H1 (cell line): ENCODE data around the gene DSTN. TPM values are rescaled to one million over a fixed set of nuclear protein-coding genes. Genes with fewer than 3 reads are reported as not detected.

ENCODE experiments used
- HDAC2 ChIP-seq, 2 experiments: fragments of 300-600 bp in 1 of 2; sonication (generic) in 1 of 2; IDR thresholded peaks; 2 replicates each; pipeline ENCODE4 v1.6.1; 2011 to 2012; ENCODE audit warnings: low read depth in 2 of 2, low read length in 2 of 2, mild to moderate bottlenecking in 2 of 2, moderate library complexity in 2 of 2, borderline replicate concordance in 1 of 2, inconsistent platforms in 1 of 2
- JUND ChIP-seq: IDR thresholded peaks from 2 replicates; pipeline ENCODE4 v1.6.1; 2011; ENCODE audit warnings: mild to moderate bottlenecking, improper control_type of control experiment, low read length
- MAFK ChIP-seq: IDR thresholded peaks from 2 replicates; pipeline ENCODE4 v1.6.1; 2012; ENCODE audit warnings: low read depth, mild to moderate bottlenecking, improper control_type of control experiment, low read length
- POLR2A ChIP-seq, 2 experiments: IDR thresholded peaks; 1 replicate in 1 of 2; 2 replicates in 1 of 2; pipeline ENCODE4 v1.6.1; 2011; ENCODE audit warnings: low read depth in 2 of 2, low read length in 2 of 2, mild to moderate bottlenecking in 2 of 2; ENCODE audit errors: control extremely low read depth in 1 of 2
- POLR2AphosphoS5 ChIP-seq: IDR thresholded peaks from 2 replicates; pipeline ENCODE4 v1.6.1; 2011; ENCODE audit warnings: low read depth, low read length
- RBBP5 ChIP-seq: IDR thresholded peaks from 2 replicates; pipeline ENCODE4 v1.7.1; 2012; ENCODE audit warnings: low read depth, mild to moderate bottlenecking, inconsistent platforms, low read length, moderate library complexity, borderline replicate concordance
- SRF ChIP-seq: IDR thresholded peaks from 2 replicates; pipeline ENCODE4 v1.6.1; 2011; ENCODE audit warnings: mild to moderate bottlenecking, low read depth, low read length, moderate library complexity
- TAF1 ChIP-seq: IDR thresholded peaks from 2 replicates; pipeline ENCODE4 v1.6.1; 2011; ENCODE audit warnings: mild to moderate bottlenecking, low read depth, low read length
- TAF7 ChIP-seq: optimal IDR thresholded peaks from 2 replicates; pipeline ENCODE3; 2011; ENCODE audit warnings: low read depth, mild to moderate bottlenecking, inconsistent platforms, low read length, moderate library complexity, borderline replicate concordance
- polyA plus RNA-seq, 7 experiments: library from polyadenylated mRNA; depleted of rRNA in 3 of 7; stranded (reverse) in 5 of 7; unstranded in 2 of 7; fragments of >200 nt in 5 of 7; fragments of 200-250 nt in 2 of 7; gene quantifications; 1 replicate in 5 of 7; 2 replicates in 1 of 7; 4 replicates in 1 of 7; pipeline versions ENCODE4 v1.2.1 to v1.2.3, GENCODE V29; 2011 to 2013; ENCODE audit warnings: missing spikeins in 2 of 7, mixed read lengths in 2 of 7
- total RNA-seq: library from RNA; stranded (reverse); fragmentation: NEBNext Ultra II Directional; extraction: Animal tissue kit (Norgen Biotek cat#: 25700); gene quantifications from 2 replicates; pipeline ENCODE4 v1.2.1, GENCODE V29; 2021
- TF ChIP-seq, protein P1 (sequence below): fragments of 300-600 bp; sonication (generic); IDR thresholded peaks from 2 replicates; pipeline ENCODE4 v1.7.1; 2012; ENCODE audit warnings: low read length, moderate library complexity, mild to moderate bottlenecking, inconsistent platforms; ENCODE audit not compliant: insufficient replicate concordance

The DSTN gene
- total and polyA plus RNA-seq, 2 of the 8 experiments (the other 6 are each of a cell fraction or from before 2014, with no cell fraction given): 43.3 to 208 TPM

DNA sequence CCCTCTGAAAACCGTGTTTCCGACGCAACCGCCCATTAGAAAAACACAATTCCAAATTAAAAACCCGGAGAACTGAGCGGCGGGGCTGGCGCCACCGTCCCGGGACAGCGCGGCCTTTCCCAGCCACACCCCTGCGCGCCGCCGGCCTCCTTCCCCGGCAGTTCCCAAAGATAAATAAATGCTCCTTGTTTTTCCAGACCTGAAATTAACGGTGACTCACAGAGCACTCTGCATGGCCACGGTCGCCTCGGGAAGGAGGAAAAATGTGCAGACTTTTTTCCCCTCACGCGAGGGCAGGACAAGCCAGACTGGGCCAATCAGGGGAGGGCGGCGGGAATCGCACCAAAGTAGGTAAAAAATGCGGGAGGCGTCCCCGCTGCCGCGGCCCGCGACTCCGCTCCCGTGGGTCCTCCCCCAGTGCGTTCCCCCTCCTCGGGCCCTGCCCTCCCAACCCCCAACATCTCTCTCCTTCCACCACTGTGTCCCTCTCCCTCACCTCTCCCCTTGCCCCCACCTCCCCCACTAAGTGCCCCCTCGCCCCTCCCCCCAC lies 828 bp upstream of the DSTN start (continued):
- TF ChIP-seq, protein P1, sequence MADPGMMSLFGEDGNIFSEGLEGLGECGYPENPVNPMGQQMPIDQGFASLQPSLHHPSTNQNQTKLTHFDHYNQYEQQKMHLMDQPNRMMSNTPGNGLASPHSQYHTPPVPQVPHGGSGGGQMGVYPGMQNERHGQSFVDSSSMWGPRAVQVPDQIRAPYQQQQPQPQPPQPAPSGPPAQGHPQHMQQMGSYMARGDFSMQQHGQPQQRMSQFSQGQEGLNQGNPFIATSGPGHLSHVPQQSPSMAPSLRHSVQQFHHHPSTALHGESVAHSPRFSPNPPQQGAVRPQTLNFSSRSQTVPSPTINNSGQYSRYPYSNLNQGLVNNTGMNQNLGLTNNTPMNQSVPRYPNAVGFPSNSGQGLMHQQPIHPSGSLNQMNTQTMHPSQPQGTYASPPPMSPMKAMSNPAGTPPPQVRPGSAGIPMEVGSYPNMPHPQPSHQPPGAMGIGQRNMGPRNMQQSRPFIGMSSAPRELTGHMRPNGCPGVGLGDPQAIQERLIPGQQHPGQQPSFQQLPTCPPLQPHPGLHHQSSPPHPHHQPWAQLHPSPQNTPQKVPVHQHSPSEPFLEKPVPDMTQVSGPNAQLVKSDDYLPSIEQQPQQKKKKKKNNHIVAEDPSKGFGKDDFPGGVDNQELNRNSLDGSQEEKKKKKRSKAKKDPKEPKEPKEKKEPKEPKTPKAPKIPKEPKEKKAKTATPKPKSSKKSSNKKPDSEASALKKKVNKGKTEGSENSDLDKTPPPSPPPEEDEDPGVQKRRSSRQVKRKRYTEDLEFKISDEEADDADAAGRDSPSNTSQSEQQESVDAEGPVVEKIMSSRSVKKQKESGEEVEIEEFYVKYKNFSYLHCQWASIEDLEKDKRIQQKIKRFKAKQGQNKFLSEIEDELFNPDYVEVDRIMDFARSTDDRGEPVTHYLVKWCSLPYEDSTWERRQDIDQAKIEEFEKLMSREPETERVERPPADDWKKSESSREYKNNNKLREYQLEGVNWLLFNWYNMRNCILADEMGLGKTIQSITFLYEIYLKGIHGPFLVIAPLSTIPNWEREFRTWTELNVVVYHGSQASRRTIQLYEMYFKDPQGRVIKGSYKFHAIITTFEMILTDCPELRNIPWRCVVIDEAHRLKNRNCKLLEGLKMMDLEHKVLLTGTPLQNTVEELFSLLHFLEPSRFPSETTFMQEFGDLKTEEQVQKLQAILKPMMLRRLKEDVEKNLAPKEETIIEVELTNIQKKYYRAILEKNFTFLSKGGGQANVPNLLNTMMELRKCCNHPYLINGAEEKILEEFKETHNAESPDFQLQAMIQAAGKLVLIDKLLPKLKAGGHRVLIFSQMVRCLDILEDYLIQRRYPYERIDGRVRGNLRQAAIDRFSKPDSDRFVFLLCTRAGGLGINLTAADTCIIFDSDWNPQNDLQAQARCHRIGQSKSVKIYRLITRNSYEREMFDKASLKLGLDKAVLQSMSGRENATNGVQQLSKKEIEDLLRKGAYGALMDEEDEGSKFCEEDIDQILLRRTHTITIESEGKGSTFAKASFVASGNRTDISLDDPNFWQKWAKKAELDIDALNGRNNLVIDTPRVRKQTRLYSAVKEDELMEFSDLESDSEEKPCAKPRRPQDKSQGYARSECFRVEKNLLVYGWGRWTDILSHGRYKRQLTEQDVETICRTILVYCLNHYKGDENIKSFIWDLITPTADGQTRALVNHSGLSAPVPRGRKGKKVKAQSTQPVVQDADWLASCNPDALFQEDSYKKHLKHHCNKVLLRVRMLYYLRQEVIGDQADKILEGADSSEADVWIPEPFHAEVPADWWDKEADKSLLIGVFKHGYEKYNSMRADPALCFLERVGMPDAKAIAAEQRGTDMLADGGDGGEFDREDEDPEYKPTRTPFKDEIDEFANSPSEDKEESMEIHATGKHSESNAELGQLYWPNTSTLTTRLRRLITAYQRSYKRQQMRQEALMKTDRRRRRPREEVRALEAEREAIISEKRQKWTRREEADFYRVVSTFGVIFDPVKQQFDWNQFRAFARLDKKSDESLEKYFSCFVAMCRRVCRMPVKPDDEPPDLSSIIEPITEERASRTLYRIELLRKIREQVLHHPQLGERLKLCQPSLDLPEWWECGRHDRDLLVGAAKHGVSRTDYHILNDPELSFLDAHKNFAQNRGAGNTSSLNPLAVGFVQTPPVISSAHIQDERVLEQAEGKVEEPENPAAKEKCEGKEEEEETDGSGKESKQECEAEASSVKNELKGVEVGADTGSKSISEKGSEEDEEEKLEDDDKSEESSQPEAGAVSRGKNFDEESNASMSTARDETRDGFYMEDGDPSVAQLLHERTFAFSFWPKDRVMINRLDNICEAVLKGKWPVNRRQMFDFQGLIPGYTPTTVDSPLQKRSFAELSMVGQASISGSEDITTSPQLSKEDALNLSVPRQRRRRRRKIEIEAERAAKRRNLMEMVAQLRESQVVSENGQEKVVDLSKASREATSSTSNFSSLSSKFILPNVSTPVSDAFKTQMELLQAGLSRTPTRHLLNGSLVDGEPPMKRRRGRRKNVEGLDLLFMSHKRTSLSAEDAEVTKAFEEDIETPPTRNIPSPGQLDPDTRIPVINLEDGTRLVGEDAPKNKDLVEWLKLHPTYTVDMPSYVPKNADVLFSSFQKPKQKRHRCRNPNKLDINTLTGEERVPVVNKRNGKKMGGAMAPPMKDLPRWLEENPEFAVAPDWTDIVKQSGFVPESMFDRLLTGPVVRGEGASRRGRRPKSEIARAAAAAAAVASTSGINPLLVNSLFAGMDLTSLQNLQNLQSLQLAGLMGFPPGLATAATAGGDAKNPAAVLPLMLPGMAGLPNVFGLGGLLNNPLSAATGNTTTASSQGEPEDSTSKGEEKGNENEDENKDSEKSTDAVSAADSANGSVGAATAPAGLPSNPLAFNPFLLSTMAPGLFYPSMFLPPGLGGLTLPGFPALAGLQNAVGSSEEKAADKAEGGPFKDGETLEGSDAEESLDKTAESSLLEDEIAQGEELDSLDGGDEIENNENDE: no peak
- TF ChIP-seq POLR2A (IDR thresholded peaks at IDR 0.05; ENCODE audit: control extremely low read depth in 1 of 2, low read depth in 2 of 2, low read length in 2 of 2) (peak in 1 of 2 experiments; percentile 72; a peak in 2 of 3 replicates), HDAC2 (IDR thresholded peaks at IDR 0.05; ENCODE audit: borderline replicate concordance in 1 of 2, low read depth in 2 of 2, low read length in 2 of 2) (0 out of 4 replicates have a peak, but pooled peaks of 1 of the 2 experiments have one; percentile 26), RBBP5 (peak; percentile 74), POLR2AphosphoS5 (peak; percentile 76), SRF (peak; percentile 85), JUND (0 out of 2 replicates have a peak, but pooled peaks have one; percentile 17), TAF1 (peak; percentile 63; the same call in 1 of the 2 replicates), TAF7 (peak; percentile 73), MAFK (no peak)
- TF ChIP-seq, all 59 proteins: peak for 10
